CD4-positive, alpha-beta T cell treated with Interleukin-6 at 100 ng/mL for 8 hours (primary cell): Measurements from ENCODE around the gene HSDL2.

Experiments
- DNase-seq: peaks from one replicate; pipeline ENCODE4 v3.0.0-alpha.2; 2020; ENCODE audit warnings: mixed read lengths, low spot score

HSDL2 gene

GRCh38 chr9:112446526-112446925 lies 66.6 kb downstream of the HSDL2 start:
- no peak for DNase-seq

DNA sequence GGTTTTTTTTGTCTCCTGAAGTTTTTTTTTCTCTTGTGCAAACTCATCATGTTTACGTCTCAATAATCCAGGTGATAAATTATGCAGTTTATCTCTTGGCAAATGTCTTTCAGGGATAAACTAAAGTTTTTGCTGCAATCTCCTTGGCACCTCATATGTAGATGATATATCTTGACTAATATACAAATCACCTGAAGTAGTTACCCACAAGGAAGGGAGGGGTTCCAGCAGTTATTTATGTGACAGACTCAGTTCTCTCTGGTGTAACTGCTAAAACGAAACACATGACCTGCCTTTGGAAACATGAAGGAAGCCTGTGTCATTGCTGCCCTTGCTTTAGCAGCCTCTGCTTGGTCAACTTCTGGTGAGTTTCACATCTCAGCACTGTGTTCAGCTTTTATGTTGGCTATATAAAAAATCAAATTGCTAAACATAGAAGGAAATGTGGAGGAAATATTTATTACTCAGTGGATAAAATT lies 67.4 kb downstream of the HSDL2 start:
- no peak for DNase-seq

- no peak for DNase-seq
Measured at GRCh38 chr9:112462855-112463254, 82.9 kb downstream of the HSDL2 start.

- DNase-seq, result no peak
Measured at GRCh38 chr9:112465352-112465751, 85.4 kb downstream of the HSDL2 start.

GRCh38 chr9:112472996-112473395 lies 93.1 kb downstream of the HSDL2 start:
- no peak for DNase-seq

DNA sequence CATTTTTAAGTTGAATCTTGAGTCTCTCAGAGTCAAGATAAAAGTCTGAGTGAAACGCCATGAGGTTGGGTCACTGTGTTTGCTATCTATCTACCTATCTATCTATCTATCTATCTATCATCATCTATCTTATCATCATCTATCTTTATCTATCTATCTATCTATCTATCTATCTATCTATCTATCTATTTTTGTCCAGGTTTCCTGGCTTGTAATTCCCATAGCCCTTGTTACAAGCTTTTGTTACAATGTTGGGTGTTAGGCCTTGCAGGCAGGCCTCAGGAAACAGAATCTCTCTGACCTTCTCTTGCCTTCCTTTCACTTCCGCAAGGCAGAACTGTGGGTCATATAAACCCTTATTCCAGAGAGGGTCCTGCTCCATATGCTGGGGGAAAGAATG lies 94.1 kb downstream of the HSDL2 start:
- no peak for DNase-seq

DNA sequence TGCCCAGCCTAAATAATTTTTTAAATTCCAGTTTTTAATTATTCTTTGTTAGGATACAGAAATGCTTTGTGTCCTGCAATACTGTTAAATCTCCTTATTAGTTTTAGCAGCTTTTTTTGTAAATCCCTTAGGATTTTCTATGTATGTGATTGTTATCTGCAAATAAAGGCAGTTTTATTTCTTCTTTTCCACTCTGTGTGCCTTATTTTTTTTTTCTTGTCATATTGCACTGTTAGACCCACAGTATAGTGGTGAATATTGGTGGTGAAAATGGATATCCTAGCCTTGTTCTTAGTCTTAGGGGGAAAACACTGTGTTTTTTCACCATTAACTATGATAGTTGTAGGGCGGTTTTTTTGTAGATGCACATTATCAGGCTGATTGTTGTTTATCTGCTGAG lies 95.4 kb downstream of the HSDL2 start:
- no peak for DNase-seq

- no peak for DNase-seq
Measured at GRCh38 chr9:112477330-112477729, 97.4 kb downstream of the HSDL2 start.

DNA sequence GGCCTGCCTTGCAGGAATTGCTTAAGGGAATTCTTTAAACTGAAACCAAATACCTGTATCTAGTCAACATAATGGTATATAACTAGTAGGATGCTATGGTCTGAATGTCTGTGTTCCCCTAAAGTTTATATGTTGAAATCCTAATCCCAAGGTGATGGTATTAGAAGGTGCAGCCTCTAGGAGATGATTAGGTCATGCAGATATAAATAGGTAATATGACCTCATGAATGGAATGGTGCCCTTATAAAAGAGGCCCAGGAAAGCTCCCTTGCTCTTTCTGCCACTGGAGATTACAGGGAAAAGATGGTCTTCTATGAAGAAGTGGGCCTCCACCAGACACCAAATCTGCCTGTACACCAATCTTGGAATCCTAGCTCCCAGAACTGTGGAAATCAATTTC lies 99.3 kb downstream of the HSDL2 start:
- no peak for DNase-seq

DNA sequence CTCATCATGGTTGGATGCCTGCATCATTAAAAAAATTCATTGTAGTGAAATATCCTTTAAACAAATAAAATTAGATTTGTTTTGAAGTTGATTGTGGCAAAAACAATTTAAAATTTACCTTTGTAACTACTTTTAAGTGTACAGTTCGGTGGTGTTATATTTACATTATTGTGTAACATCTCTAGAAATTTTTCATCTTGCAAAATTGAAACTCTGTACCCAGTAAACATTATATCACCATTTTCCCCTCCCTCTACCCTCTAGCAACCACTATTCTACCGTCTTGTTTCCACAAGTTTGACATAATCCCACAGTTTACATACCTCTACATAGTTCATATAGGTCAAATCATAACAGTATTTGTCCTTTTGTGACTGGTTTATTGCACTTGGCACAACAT lies 104.7 kb downstream of the HSDL2 start:
- no peak for DNase-seq

DNA sequence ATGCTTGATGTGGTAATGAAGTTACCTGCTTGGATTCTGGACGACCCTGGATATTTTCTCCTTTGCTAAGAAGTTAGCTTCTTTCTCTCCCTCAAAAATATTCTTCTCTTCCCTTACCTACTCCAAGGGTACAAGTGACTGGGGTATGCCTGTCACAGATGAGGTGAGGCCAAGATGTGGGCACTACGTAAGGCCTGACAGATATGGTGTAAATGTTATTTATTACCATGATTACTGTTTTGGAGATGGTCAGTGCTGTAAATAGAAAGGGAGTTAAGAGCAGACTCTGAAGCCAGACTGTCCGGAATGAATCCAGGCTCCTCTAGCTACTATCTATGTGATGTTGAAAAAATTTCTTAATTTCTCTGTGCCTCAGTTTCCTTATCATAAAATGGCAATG lies 105.7 kb downstream of the HSDL2 start:
- DNase-seq, result no peak

DNA sequence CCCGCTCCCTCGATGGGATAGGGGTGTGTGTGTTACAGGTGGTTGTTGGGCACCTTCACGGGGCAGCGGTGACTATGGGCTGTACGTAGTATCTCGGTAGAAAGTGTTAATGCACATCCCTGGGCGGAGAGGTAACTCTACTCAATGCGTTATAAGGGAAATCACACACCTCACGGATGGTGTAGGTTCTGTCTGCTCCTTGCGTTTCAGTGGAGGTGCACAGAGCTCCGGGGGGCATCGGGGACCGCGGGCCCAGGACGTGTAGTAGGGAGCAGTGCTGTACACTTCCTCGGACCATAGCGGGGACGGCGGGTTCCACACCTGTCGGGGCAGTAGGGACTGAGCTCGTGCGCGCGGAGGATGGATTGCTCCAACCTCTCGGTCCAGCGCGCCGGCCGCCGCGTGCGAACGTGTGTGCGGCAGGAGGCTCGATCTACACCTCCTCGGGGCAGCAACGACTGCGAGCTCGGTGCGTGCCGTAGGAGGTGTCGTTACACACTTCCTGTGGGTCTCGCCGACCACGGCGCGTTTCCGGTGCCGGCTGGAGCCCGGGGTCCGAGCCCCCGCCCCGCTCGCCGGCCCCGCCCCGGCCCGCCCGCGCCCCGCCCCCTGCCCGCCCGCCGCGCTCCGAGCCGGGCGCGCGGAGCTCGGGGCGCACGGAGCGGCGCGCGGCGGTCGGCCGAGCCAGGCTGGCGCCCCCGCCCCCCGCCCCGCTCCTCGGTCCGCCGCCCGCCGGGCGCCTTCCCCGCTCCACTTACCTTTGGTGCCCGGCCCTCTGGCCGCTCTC lies 106.5 kb downstream of the HSDL2 start, which contains the start of gene KIAA1958:
Gene KIAA1958 (plus strand): TSS at position 607 of the 787 bp plus-strand sequence. CDS start 87,254 bp downstream, outside the sequence.
- peak; percentile 86 for DNase-seq

GRCh38 chr9:112487008-112487798 lies 107.3 kb downstream of the HSDL2 start:
- peak; percentile 25 for DNase-seq

DNA sequence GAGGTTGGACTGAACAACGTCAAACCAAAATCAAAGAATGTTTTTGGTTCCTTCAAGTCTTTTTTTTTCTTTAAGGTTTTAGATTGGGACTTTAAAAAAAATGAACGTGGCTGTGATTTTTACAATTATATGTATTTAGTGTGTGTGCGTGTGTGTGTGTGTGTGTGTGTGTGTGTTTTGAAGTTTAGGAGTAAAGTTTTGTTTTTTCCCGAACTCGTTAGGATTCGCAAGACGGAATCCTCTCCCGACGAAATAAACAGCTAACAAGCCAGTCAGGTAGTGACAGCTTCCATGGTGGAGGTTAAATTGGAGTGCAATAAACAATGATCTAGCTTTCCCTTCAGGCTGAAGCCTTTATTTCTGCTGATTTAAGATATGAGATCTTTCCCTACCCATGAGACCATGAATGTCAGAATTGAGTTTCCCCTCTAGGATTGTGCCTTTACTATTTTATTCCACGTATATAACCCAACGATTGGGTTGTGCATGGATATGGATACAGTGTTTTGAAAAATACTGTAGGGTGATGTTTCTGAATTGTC lies 108.0 kb downstream of the HSDL2 start:
- no peak for DNase-seq

DNA sequence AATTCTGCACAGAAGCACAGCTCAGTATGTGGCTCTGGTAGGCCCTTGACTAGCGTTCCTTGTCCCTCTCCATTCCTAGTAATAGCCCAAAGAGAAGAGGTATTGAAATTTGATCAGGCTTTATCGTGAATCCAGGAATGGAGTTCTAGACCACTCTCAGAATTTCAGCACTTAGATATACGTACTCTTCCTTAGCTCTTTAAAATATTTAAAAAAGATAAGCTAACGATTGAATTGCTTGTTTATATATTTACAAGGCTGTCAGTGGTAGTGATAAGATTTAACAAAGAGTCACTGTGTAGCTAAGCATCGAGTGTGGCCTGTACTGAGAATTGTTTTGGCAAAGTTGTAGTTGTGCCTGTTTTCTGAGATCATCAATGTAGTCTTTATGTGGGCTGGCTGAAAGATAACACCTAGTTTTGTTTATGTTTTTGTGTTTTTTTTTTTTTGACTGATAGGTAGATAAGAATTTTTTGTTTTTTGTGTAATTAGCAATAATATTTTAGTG lies 109.2 kb downstream of the HSDL2 start:
- DNase-seq, result no peak

- no peak for DNase-seq
Measured at GRCh38 chr9:112489876-112490666, 110.2 kb downstream of the HSDL2 start.

DNA sequence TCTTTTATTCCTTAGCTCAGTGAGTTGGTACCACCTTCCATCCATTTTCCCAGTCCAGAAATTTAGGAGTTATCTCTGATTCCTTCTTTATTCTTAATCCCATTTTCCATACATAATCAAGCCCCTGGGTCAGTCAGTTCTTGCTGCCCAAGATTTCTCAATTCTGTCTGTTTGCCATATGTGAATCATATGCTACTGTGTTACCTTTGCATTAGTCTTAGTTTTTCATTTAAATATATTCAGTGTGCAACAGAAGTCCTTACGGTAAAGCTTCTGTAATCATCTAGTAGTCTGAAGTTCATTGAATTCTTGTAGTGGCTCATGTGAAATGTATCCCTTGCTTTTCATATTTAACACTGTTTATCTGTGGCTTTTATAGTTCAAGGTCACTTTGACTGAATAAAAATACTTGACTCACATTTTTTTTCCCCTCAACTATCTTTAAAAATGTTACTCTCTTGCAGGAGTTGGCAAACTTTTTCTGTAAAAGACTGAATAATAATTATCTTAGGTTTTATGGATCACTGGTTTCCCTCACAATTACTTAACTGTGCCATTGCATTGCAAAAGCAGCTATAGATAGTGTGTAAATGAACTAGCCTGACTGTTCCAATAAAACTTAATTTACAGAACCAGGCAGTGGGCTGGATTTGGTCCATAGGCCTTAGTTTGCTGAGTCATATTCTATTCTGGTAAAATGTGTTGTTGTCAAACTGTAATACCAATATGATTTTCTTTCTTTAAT lies 113.7 kb downstream of the HSDL2 start:
- no peak for DNase-seq

DNA sequence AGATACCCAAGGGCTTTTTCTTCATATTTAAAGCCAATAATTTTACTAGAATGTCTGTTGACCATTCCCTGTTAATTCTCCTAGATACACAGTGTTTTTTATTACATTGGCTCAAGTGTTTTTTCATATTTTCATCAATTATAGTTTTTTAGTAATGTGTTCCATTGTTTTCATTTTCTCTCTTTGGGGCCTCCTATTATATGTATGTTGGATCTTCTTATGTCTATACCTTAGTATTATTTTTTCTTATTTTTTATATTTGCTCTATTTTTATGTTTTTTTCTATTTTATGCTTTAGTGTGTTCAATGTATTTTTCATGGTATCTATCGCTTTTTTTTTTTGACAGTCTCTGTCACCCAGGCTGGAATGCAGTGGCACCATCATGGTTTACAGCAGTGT lies 114.2 kb downstream of the HSDL2 start:
- DNase-seq, result no peak

DNA sequence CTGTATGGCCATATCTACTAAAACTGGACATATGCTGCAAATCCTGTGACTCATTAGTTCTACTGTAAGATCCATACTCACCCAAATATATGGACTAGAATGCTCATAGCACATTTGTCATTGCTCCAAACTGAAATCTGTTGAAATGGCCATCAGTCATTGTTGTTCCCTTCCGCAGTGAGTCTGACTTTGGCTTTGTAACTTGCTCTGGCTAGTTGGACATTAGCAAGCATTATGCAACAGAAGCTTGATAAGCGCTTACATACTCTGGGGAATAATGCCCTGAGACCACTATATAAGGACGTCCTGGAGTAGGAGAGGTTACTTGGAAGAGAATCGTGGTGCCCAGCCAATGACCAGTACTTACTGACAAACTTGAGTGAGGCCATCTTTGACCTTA lies 115.7 kb downstream of the HSDL2 start:
- DNase-seq, result no peak

DNA sequence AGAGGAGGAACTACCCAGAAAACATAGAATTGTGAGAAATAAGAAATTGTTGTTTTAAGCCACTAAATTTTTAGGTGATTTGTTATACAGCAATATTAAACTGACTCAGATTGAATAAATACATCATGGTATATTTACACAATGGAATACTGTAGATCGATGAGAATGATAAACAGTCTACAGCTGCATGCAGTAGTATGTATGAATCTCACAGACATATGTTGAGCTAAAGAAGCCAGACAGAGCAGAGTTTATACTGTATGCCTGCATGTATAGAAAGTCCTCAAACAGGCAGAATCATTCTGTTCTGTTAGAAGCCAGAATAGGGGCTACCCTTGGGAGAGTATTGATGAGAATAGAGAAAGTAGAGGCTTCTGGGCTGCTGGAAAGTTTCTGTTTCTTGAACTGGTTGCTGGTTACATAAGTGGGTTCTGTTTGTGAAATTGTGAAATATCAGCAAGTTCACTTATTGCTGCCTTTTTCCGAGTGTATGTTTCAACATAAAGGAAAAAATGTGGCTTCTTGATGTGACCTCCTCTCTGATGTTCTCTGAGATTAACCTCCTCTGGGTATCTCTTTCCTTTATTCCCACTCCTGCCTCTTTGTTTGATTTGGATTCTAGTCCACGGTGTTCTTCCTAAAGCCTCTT lies 116.3 kb downstream of the HSDL2 start:
- no peak for DNase-seq

- no peak for DNase-seq
Measured at GRCh38 chr9:112500842-112501241, 120.9 kb downstream of the HSDL2 start.
